Measurements from ENCODE around the gene ROR2. TPM values are rescaled to one million over a fixed set of nuclear protein-coding genes. Genes with fewer than 3 reads are reported as not detected.

The ROR2 gene
- total RNA-seq, 4 donors from 2014 or later = 4.2 to 23.2 (median 11.2) TPM

DNA sequence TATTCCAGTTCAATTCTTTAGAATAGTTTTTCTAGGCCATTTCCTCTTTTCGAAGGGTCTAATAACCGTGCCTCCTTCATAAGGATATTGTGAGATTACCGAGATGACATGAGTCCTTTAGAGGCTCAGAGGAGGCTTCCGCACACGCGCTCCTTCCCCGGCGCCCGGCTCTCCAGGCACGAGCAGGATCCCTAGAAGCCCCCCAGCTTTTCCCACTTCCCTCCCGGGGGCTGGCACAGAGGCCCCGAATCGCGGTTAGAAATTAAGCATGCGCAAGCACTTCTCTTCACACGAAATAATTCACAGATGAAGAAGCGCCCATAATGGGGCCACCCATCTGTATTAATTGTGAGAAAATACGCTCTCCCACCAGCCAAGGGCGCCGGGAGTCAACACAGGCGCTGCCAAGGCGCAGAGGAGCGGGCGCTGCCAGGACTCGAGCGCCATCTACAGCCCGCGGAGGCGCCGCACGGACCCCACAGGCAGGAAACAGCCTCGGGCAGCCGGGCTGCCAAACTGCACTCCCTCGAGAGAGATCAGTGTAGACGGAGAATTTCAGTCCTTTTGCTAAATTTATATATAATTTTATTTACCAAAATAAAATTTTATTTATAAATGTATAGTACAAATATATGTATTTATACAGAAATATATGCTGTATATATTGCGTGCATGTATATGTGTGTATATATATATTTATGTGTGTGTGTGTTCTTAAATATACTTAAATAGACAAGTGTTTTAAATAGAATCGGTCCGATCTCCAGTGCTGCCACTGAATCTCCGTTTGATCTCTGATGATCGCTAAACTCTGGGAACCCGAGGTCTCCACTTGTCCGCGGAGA lies 268.3 kb downstream of the ROR2 start:
- intact Hi-C loops (cut with DNase I; ENCODE audit: low total_unique reads) (loop anchor here (10.0 kb wide), 1 partner anchor 767 kb away; no protein-coding TSS in a partner anchor), in situ Hi-C loops (cut with MboI; ENCODE audit: low pct_ligation_motif_present in 1 of 4, low pct_unique_long_range_greater_than_20kb in 1 of 4, low sequenced_read_pairs in 3 of 4) (loop anchor here in 3 of 4 donors (10.0 to 25.0 kb wide), 3 partner anchors 244 to 769 kb away; no protein-coding TSS in a partner anchor)
- Histone ChIP-seq H3K9me3 (no peaks in the 10 kb centered on the region), H3K27me3 (peaks cover 4% of the 10 kb centered on the region), H3K27ac (no peak overlapping the region), H3K4me3 (no peak overlapping the region), H3K36me3 (no peaks in the 10 kb centered on the region), H3K4me1 (peaks cover 0 to 12% (median 0%) of the 10 kb centered on the region in 4 donors)
- WGBS, 2 donors (ENCODE audit: low coverage in 1 of 2) = 39 to 68% methylated on average over 13 to 43 of the region's 43 CpGs
- peak; percentile 78 for DNase-seq
- TF ChIP-seq CTCF (IDR thresholded peaks at IDR 0.05) = peak; percentile 70 to 94 (median 90)
- no peak for TF ChIP-seq POLR2A (IDR thresholded peaks at IDR 0.05)

DNA sequence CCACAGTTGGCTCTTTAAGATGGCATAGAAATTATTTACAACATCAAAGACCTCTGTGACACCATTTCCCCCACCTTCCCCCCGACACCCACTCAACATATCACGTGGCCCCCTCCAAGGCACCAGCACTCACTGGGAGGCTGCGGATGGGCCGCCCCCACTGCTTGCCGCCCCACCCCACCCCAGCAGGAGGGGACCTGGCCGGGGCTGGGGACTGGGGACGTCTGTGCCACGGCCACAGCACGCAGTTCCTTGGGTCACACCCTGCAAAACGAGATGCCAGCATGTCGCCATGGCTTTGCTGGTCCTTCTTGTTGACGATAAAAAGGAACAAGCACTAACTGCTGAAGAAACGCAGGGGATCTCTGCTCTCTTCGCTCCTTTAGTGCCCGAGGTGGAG lies 269.0 kb downstream of the ROR2 start:
- intact Hi-C loops (cut with DNase I; ENCODE audit: low total_unique reads) = loop anchor here (10.0 kb wide), 1 partner anchor 766 kb away; no protein-coding TSS in a partner anchor
- in situ Hi-C loops (cut with MboI; ENCODE audit: low pct_ligation_motif_present in 1 of 4, low pct_unique_long_range_greater_than_20kb in 1 of 4, low sequenced_read_pairs in 3 of 4) = loop anchor here in 3 of 4 donors (10.0 to 25.0 kb wide), 3 partner anchors 244 to 769 kb away; no protein-coding TSS in a partner anchor
- peaks cover 4% of the 10 kb centered on the region for H3K27me3 ChIP-seq
- H3K27ac ChIP-seq = no peak overlapping the region
- no peaks in the 10 kb centered on the region for H3K9me3 ChIP-seq
- TF ChIP-seq EP300 (IDR thresholded peaks at IDR 0.05; ENCODE audit: low read depth) (no peak), POLR2A (IDR thresholded peaks at IDR 0.05) (no peak), POLR2AphosphoS5 (IDR thresholded peaks at IDR 0.05) (no peak), CTCF (IDR thresholded peaks at IDR 0.05) (no peak)
- H3K4me1 ChIP-seq = peaks cover 0 to 12% (median 0%) of the 10 kb centered on the region in 4 donors
- no peak overlapping the region for H3K4me3 ChIP-seq
- WGBS, 2 donors (ENCODE audit: low coverage in 1 of 2) = 80 to 89% methylated on average over 1 to 11 of the region's 15 CpGs
- no peaks in the 10 kb centered on the region for H3K36me3 ChIP-seq
- DNase-seq = no peak

DNA sequence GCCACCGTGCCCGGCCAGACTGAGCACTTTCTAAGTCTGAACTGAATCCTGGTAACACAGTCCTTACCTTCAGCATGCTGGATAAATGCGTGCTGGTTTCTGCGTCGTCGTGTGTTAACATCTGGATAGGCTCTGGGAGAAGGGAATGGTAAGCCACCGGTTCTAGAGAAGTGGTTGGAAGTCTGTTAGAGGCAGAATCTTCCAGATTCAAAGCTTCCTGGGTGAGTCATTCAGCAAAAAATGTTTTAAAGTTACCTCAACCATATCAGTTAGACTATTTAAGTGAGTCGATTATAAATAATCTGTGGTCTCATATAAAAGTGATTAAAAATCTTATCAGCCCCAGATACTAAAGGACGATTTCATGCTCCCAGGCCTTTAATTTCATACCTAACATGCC lies 269.9 kb downstream of the ROR2 start:
- intact Hi-C loops (cut with DNase I; ENCODE audit: low total_unique reads) (loop anchor here (10.0 kb wide), 1 partner anchor 765 kb away; no protein-coding TSS in a partner anchor), in situ Hi-C loops (cut with MboI; ENCODE audit: low pct_ligation_motif_present in 1 of 4, low pct_unique_long_range_greater_than_20kb in 1 of 4, low sequenced_read_pairs in 3 of 4) (loop anchor here in 3 of 4 donors (10.0 to 25.0 kb wide), 3 partner anchors 243 to 768 kb away; no protein-coding TSS in a partner anchor)
- WGBS, 2 donors (ENCODE audit: low coverage in 1 of 2) = 87 to 93% methylated on average over 7 to 9 of the region's 9 CpGs
- Histone ChIP-seq H3K9me3 (no peaks in the 10 kb centered on the region), H3K27ac (no peak overlapping the region), H3K36me3 (no peaks in the 10 kb centered on the region), H3K4me1 (peaks cover 0 to 12% (median 0%) of the 10 kb centered on the region in 4 donors), H3K27me3 (peaks cover 4% of the 10 kb centered on the region), H3K4me3 (no peak overlapping the region)
- DNase-seq = no peak
- no peak for TF ChIP-seq POLR2AphosphoS5 (IDR thresholded peaks at IDR 0.05)
- no peak for TF ChIP-seq EP300 (IDR thresholded peaks at IDR 0.05; ENCODE audit: low read depth)
- TF ChIP-seq POLR2A (IDR thresholded peaks at IDR 0.05) = no peak
- TF ChIP-seq CTCF (IDR thresholded peaks at IDR 0.05) = no peak

GRCh38 chr9:91678807-91679580 lies 271.0 kb downstream of the ROR2 start:
- no peak for DNase-seq
- Histone ChIP-seq H3K9me3 (no peaks in the 10 kb centered on the region), H3K4me3 (no peak overlapping the region), H3K27me3 (peaks cover 4% of the 10 kb centered on the region), H3K27ac (no peak overlapping the region), H3K36me3 (no peaks in the 10 kb centered on the region), H3K4me1 (peaks cover 0 to 12% (median 0%) of the 10 kb centered on the region in 4 donors)
- intact Hi-C loops (cut with DNase I; ENCODE audit: low total_unique reads) = no loop called here
- 61 to 92% methylated on average over 2 to 8 of the region's 8 CpGs for WGBS, 2 donors (ENCODE audit: low coverage in 1 of 2)
- in situ Hi-C loops (cut with MboI; ENCODE audit: low pct_ligation_motif_present in 1 of 4, low pct_unique_long_range_greater_than_20kb in 1 of 4, low sequenced_read_pairs in 3 of 4) = loop anchor here in 2 of 4 donors (25.0 kb wide), 2 partner anchors 242 to 767 kb away; no protein-coding TSS in a partner anchor
- TF ChIP-seq EP300 (IDR thresholded peaks at IDR 0.05; ENCODE audit: low read depth) (no peak), POLR2AphosphoS5 (IDR thresholded peaks at IDR 0.05) (no peak), CTCF (IDR thresholded peaks at IDR 0.05) (no peak), POLR2A (IDR thresholded peaks at IDR 0.05) (no peak)
